Measurements from ENCODE around the gene DCUN1D3. TPM values are rescaled to one million over a fixed set of nuclear protein-coding genes. Genes with fewer than 3 reads are reported as not detected.

Gene DCUN1D3
- total RNA-seq, 1 experiment from 2014 or later = 16.4 TPM

DNA sequence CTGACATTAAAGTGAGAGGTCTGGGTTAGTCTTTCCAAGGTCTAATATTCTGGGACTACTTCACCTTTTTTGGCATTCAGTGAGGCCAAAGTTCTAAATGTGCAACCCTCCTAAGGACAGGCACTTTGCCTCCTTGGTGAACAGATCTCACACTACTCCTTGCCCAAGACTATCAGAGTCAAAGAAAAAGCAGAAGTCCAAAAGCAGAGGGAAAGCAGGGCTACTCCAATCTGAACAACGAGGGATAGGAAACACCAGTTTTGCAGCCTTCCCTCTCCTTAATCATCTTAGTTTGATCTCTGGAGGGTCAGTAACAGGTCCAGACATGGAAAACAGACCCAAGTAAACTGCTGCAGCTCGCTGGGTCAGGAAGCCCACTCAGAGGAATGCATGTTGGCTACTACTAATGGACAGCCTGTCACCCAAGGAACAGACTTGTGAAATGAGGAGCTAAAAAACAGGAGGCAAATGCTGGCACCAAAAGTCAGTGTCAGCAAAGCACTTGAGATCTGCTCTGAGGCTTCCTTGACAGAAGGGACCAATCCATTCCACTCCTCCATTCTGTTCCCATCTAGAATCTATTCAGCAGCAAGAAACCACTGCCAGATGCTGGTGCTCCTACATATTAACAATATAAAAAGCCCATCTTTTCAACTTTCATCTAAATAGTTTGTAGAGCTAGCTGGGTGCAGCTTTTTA is 29.9 kb downstream of the DCUN1D3 start:
- no peaks in the 10 kb centered on the region for H3K27me3 ChIP-seq (ENCODE audit: insufficient read depth, low read length)
- no peak overlapping the region for H3K4me2 ChIP-seq (ENCODE audit: low read length)
- ATAC-seq = no peak
- ChIA-PET RAD21 (ENCODE audit: low non-redundant PET in 1 of 2, low total read pairs in 2 of 2, uncharacterized antibody in 2 of 2, unreplicated experiment in 2 of 2) (no interaction called here), POLR2A (no interaction called here), CTCF (no interaction called here)
- BruUV-seq (replicated peaks) = no TSS peak
- no peak for DNase-seq (ENCODE audit: low read depth, low spot score)
- intact Hi-C loops (cut with micrococcal nuclease) = no loop called here
- no peak overlapping the region for H3K27ac ChIP-seq (ENCODE audit: low read depth, low read length)
- no peak overlapping the region for H2AFZ ChIP-seq (ENCODE audit: low read depth, low read length, poor library complexity, severe bottlenecking)
- H3K79me2 ChIP-seq (ENCODE audit: insufficient read depth, low read length) = peaks cover 92% of the 10 kb centered on the region
- H3K36me3 ChIP-seq (ENCODE audit: control insufficient read depth in 1 of 2, insufficient read depth in 2 of 2, low read length in 2 of 2) = no peaks in the 10 kb centered on the region
- no peaks in the 10 kb centered on the region for H4K20me1 ChIP-seq (ENCODE audit: insufficient read depth)
- H3K4me3 ChIP-seq (replicated peaks in 1 of 2; ENCODE audit: low read depth in 1 of 2, low read length in 2 of 2) = no peak overlapping the region
- H3K9me3 ChIP-seq (ENCODE audit: control insufficient read depth in 1 of 2, insufficient read depth in 1 of 2, low read depth in 1 of 2, low read length in 2 of 2) = no peaks in the 10 kb centered on the region
- no peak overlapping the region for H3K9ac ChIP-seq (ENCODE audit: low read length)
- peaks cover 54 to 60% of the 10 kb centered on the region in 2 experiments for H3K4me1 ChIP-seq (ENCODE audit: control insufficient read depth in 1 of 2, insufficient read depth in 2 of 2, low read length in 2 of 2)
- no peaks in the 10 kb centered on the region for H3K9me2 ChIP-seq (ENCODE audit: insufficient read depth)
- TF ChIP-seq, protein P1, sequence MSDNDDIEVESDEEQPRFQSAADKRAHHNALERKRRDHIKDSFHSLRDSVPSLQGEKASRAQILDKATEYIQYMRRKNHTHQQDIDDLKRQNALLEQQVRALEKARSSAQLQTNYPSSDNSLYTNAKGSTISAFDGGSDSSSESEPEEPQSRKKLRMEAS (IDR thresholded peaks at IDR 0.05) = no peak
- TF ChIP-seq FOSL1 (IDR thresholded peaks at IDR 0.05; ENCODE audit: low read depth) = no peak
- TF ChIP-seq, protein P2, sequence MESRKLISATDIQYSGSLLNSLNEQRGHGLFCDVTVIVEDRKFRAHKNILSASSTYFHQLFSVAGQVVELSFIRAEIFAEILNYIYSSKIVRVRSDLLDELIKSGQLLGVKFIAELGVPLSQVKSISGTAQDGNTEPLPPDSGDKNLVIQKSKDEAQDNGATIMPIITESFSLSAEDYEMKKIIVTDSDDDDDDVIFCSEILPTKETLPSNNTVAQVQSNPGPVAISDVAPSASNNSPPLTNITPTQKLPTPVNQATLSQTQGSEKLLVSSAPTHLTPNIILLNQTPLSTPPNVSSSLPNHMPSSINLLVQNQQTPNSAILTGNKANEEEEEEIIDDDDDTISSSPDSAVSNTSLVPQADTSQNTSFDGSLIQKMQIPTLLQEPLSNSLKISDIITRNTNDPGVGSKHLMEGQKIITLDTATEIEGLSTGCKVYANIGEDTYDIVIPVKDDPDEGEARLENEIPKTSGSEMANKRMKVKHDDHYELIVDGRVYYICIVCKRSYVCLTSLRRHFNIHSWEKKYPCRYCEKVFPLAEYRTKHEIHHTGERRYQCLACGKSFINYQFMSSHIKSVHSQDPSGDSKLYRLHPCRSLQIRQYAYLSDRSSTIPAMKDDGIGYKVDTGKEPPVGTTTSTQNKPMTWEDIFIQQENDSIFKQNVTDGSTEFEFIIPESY (IDR thresholded peaks at IDR 0.05; ENCODE audit: extremely low read depth, insufficient replicate concordance, low read length) = no peak
- no peak for TF ChIP-seq ZNF274 (IDR thresholded peaks at IDR 0.05; ENCODE audit: low read depth, low read length)
- no peak for TF ChIP-seq POLR2AphosphoS5 (IDR thresholded peaks at IDR 0.05; ENCODE audit: low read depth, low read length)
- no peak for TF ChIP-seq CBX3 (IDR thresholded peaks at IDR 0.05; ENCODE audit: low read depth)
- no peak for TF ChIP-seq JUND (IDR thresholded peaks at IDR 0.05)
- no peak for TF ChIP-seq EZH2 (IDR thresholded peaks at IDR 0.05)
- TF ChIP-seq EZH2phosphoT487 (IDR thresholded peaks at IDR 0.05; ENCODE audit: borderline replicate concordance) = no peak
- TF ChIP-seq CEBPB (IDR thresholded peaks at IDR 0.05; ENCODE audit: low read depth) = no peak
- no peak for TF ChIP-seq YY1 (IDR thresholded peaks at IDR 0.05; ENCODE audit: extremely low read depth, insufficient replicate concordance, low read depth, low read length)
- TF ChIP-seq SP1 (IDR thresholded peaks at IDR 0.05; ENCODE audit: low read depth) = no peak
- TF ChIP-seq, protein P3, sequence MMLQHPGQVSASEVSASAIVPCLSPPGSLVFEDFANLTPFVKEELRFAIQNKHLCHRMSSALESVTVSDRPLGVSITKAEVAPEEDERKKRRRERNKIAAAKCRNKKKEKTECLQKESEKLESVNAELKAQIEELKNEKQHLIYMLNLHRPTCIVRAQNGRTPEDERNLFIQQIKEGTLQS (IDR thresholded peaks at IDR 0.05) = no peak
- no peak for TF ChIP-seq ELF1 (IDR thresholded peaks at IDR 0.05; ENCODE audit: borderline replicate concordance, low read depth)
